HCT116 (cell line): ENCODE results near the gene ACACA.

Source experiments
- CEBPB ChIP-seq: IDR thresholded peaks from 2 replicates; pipeline ENCODE4 v1.6.1; 2012; ENCODE audit warnings: low read depth
- EZH2 ChIP-seq: fragments of 200-600 bp; sonication (generic); IDR thresholded peaks from 2 replicates; pipeline ENCODE4 v1.6.1; 2017; ENCODE audit warnings: antibody characterized with exemption, mixed run types
- POLR2A ChIP-seq: IDR thresholded peaks from 2 replicates; pipeline ENCODE4 v1.7.0; 2011; ENCODE audit warnings: borderline replicate concordance; ENCODE audit not compliant: insufficient read depth, insufficient read length; ENCODE audit errors: extremely low read depth
- TCF7L2 ChIP-seq: IDR thresholded peaks from 2 replicates; pipeline ENCODE4 v1.7.0; 2011; ENCODE audit warnings: borderline replicate concordance, inconsistent platforms; ENCODE audit not compliant: insufficient read depth, insufficient read length; ENCODE audit errors: extremely low read depth
- TF ChIP-seq, protein P1 (sequence below): IDR thresholded peaks from 2 replicates; pipeline ENCODE4 v1.6.1; 2012; ENCODE audit warnings: low read depth
- TF ChIP-seq, protein P2 (sequence below), 3 experiments: fragments of 200-600 bp in 1 of 3; sonication (generic) in 1 of 3; IDR thresholded peaks in 2 of 3; conservative IDR thresholded peaks in 1 of 3; 2 replicates each; pipeline ENCODE4 v1.5.1; 2012 to 2017; ENCODE audit warnings: low read depth in 2 of 3, low read length in 2 of 3, antibody characterized with exemption in 1 of 3, borderline replicate concordance in 1 of 3, control low read depth in 1 of 3, mild to moderate bottlenecking in 1 of 3, mixed read lengths in 1 of 3, mixed run types in 1 of 3, moderate library complexity in 1 of 3; ENCODE audit not compliant: insufficient read depth in 1 of 3
- TF ChIP-seq, protein P3 (sequence below): IDR thresholded peaks from 2 replicates; pipeline ENCODE4 v1.6.1; 2011; ENCODE audit warnings: mild to moderate bottlenecking, low read length, moderate library complexity; ENCODE audit not compliant: insufficient replicate concordance; ENCODE audit errors: extremely low read depth

DNA sequence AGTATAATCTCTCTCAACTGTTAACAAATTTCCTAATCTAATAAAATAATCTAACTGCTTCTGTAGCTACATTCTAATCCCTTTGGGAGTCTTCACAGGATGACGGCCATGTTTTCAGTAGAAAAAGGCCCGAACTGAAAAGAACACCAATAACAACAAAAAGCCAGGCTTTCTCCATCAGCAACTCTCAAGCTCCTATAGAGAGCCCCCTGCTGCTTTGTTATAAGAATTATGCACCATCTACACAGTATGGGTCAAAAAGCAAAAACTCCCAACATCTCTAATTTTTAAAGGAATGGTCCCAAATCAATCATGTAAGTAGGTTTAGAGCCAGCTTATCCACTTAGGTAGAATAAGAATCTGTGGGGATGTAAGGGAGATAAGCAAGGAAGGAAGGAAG lies 194.5 kb downstream of the ACACA start:
- TF ChIP-seq, protein P1, sequence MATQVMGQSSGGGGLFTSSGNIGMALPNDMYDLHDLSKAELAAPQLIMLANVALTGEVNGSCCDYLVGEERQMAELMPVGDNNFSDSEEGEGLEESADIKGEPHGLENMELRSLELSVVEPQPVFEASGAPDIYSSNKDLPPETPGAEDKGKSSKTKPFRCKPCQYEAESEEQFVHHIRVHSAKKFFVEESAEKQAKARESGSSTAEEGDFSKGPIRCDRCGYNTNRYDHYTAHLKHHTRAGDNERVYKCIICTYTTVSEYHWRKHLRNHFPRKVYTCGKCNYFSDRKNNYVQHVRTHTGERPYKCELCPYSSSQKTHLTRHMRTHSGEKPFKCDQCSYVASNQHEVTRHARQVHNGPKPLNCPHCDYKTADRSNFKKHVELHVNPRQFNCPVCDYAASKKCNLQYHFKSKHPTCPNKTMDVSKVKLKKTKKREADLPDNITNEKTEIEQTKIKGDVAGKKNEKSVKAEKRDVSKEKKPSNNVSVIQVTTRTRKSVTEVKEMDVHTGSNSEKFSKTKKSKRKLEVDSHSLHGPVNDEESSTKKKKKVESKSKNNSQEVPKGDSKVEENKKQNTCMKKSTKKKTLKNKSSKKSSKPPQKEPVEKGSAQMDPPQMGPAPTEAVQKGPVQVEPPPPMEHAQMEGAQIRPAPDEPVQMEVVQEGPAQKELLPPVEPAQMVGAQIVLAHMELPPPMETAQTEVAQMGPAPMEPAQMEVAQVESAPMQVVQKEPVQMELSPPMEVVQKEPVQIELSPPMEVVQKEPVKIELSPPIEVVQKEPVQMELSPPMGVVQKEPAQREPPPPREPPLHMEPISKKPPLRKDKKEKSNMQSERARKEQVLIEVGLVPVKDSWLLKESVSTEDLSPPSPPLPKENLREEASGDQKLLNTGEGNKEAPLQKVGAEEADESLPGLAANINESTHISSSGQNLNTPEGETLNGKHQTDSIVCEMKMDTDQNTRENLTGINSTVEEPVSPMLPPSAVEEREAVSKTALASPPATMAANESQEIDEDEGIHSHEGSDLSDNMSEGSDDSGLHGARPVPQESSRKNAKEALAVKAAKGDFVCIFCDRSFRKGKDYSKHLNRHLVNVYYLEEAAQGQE = no peak
- TF ChIP-seq EZH2 = no peak
- TF ChIP-seq, protein P2, sequence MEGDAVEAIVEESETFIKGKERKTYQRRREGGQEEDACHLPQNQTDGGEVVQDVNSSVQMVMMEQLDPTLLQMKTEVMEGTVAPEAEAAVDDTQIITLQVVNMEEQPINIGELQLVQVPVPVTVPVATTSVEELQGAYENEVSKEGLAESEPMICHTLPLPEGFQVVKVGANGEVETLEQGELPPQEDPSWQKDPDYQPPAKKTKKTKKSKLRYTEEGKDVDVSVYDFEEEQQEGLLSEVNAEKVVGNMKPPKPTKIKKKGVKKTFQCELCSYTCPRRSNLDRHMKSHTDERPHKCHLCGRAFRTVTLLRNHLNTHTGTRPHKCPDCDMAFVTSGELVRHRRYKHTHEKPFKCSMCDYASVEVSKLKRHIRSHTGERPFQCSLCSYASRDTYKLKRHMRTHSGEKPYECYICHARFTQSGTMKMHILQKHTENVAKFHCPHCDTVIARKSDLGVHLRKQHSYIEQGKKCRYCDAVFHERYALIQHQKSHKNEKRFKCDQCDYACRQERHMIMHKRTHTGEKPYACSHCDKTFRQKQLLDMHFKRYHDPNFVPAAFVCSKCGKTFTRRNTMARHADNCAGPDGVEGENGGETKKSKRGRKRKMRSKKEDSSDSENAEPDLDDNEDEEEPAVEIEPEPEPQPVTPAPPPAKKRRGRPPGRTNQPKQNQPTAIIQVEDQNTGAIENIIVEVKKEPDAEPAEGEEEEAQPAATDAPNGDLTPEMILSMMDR (IDR thresholded peaks at IDR 0.05 in 2 of 3, conservative IDR thresholded peaks at IDR 0.05 in 1 of 3; ENCODE audit: borderline replicate concordance in 1 of 3, insufficient read depth in 1 of 3, low read depth in 2 of 3, low read length in 2 of 3) = peak in 1 of 3 experiments; percentile 15; a peak in 1 of 6 replicates
- TF ChIP-seq TCF7L2 = no peak
- TF ChIP-seq POLR2A = no peak
- TF ChIP-seq CEBPB = no peak
- TF ChIP-seq, protein P3, sequence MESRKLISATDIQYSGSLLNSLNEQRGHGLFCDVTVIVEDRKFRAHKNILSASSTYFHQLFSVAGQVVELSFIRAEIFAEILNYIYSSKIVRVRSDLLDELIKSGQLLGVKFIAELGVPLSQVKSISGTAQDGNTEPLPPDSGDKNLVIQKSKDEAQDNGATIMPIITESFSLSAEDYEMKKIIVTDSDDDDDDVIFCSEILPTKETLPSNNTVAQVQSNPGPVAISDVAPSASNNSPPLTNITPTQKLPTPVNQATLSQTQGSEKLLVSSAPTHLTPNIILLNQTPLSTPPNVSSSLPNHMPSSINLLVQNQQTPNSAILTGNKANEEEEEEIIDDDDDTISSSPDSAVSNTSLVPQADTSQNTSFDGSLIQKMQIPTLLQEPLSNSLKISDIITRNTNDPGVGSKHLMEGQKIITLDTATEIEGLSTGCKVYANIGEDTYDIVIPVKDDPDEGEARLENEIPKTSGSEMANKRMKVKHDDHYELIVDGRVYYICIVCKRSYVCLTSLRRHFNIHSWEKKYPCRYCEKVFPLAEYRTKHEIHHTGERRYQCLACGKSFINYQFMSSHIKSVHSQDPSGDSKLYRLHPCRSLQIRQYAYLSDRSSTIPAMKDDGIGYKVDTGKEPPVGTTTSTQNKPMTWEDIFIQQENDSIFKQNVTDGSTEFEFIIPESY = no peak
